GM21381 (cell line): Measurements from ENCODE around the gene HOXC10.

Experiments used
- ATAC-seq: cut with Tn5 transposase; IDR thresholded peaks from one replicate; pipeline ENCODE4 v1.9.1; 2021; ENCODE audit warnings: mild to moderate bottlenecking, moderate library complexity; ENCODE audit not compliant: unreplicated experiment

The HOXC10 gene

DNA sequence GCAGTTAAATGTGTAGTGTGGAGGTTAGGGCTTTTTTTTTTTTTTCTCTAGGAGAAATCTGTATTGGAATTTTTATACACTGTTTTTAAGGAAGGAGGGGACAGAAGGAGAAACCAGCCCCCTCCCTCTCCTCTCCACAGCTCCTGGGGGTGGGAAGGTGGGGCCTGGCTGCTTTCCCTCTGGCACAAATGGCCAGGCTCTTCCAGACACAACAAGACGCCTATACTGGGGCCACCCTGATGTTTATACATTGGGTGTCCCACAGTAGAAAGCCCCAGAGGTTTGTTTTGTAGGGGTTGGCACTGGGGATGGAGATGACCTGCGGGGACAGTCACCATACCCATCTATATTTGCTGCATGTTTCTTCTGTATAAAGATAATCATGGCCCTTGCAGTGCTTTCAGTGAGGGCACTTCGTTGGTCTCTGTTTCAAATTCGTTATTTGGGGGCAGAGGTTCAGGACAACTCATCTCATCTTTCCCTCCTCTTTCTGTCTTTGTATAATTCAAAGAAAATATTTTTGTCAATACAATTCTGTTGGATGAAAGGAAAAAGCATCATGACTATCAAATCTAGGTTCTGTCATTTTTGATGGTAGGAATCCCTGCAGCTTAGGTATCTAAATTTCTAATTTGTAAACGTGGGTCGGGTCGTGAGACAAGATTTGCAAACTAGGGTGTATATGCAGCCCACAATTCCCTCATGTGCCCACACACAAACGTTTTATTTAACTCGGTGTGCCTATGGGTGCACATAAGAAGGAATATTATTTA is 7.9 kb upstream of the HOXC10 start:
- no peak for ATAC-seq

DNA sequence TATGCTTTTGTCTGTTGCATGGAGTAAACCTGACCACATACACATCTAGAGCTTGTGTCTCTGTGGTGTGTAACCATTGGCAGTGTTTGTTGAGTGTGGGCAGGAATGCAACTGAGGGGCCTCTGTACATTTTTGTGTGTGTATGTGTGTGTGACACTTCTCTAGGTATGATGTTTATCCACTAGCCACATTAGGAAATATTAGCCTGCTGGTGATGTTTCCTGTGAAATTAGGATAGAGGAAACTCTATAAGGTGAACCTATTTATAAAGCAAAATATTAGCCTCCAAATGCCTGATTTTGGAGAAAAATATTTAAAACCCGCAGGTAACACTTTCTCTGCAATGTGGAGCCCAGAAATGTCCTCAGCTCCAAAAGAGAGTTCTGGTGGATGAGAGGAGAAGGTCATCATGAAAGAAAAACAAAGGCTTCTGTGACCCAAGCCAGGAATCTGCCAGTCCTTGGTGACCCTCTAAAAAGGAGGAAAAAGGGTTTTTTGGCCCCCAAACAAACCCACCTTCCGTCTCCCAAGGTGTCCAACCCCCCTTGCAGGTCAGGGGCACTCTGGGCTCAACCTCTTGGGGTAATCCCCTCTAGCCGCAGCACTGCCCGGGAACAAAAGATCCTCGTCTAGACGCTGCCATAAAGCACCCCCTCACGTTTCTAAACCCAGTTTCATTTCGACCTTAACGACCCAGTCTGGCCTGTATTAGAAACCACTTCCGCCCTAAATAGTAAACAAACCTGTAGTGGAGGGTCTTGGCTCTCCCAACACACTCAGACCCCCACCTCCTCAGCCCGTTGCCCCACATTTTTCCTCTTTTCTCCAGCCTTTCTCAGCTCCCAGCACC is 7.1 kb upstream of the HOXC10 start:
- ATAC-seq = no peak

DNA sequence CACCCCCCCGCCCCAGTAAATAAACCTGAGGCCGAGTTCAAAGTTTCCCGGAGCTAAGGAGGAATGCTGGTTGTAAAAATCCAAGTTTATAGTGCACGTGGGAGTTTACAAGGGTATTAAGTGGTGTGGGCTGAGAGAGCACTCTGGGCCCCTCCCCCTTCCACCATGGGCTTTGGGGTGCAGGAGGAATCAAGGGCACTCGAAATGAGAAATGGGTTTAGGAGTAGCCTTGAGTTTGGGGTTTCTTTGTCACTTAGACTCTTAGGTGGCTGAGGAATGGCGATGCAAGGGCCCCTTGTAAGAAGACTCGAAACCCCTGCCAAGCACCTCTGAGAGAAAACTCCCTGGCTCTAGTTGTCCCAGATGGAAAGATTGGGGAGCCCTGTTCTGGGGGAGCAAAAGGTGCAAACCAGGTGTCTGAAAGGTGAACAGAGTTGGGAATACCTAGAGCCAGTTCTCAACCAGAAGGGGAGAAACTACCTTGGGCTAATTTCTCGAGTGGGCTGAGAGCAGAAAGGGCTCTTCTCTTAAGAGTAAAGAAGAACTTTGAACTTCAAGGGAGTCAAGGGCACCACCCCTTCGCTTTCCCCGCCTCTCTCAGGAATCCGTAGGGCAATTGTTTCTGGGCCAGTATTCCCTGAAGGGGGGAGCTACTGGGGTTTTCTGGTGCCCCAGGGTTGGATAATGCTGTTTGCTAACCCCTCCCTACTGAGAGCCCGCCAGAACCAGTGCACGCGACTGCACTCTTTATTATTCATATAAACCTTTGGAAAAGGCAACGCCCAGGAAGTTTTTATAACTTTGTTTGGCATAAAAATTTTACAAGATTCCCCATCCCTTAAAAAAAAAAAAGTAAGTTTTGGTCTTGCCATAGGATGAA is 6.2 kb upstream of the HOXC10 start:
- ATAC-seq = no peak

DNA sequence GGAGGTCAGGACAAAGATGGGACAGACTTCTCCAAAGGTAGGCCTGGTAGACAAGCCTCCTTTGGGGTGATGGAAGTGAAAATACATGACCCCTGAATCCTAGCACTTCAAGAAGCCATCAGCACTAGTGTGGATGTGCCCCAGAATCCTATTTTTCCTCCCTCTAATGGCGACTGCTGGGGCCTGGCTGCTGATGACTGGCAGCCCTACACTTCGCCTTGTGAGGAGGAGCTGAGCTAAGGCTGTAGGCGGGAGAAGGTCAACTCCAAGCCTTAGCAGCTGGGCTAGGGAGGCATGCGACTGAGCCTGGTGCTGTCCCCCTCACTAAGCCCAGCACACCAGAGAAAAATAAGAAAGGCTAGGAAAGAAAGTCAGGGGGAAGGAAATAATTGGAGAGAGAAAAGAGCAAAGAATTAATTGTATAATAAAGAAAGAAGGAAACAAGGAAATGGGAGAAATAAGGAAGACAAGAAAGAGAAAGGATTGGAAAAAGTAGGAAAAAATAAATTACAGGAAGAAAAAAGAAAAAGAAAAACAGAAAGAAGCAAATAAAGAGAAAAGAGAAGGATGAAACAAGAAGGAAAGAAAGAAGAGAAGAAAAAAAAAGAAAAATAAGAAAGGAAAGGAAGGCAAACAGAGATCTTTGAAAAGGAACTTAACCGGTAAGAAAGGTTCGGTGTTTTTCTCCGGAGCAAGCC is 4.7 kb upstream of the HOXC10 start:
- no peak for ATAC-seq

DNA sequence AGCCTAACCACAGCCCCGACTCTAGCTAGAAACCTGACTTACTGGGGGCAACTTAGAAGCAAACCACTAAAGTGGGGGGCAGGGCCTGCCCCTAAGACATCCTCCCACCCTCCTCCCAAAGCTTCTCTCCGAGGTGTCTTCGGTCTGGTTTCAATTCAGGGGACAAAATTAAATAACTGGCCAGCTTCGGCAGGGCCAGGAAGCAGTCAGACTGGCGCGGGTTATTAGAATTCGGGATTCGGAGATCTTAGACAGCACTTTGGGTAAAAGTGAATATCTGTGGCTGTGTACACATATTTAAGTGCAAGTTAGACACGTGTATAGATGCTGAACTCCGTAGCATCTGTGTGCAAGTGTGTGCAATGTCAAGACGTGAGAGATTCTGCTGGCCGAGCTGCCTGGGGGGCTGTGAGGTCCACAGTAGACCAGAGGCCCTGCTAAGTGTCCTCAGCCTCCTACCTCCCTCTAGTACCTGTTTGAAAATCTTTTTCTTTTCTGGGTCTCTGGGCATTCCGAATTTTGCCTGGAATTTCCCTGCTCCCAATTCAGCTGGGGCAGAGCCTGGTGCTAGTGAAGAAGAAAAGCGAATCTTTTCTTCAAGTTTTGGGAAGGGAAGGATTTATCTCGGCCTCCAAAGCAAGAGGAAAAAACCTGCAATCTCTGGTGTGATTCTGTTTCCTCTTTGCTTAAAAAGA is 4.0 kb upstream of the HOXC10 start:
- ATAC-seq = no peak

- no peak for ATAC-seq
These were observed 3.0 kb upstream of the HOXC10 start for GRCh38 chr12:53981634-53982565.

DNA sequence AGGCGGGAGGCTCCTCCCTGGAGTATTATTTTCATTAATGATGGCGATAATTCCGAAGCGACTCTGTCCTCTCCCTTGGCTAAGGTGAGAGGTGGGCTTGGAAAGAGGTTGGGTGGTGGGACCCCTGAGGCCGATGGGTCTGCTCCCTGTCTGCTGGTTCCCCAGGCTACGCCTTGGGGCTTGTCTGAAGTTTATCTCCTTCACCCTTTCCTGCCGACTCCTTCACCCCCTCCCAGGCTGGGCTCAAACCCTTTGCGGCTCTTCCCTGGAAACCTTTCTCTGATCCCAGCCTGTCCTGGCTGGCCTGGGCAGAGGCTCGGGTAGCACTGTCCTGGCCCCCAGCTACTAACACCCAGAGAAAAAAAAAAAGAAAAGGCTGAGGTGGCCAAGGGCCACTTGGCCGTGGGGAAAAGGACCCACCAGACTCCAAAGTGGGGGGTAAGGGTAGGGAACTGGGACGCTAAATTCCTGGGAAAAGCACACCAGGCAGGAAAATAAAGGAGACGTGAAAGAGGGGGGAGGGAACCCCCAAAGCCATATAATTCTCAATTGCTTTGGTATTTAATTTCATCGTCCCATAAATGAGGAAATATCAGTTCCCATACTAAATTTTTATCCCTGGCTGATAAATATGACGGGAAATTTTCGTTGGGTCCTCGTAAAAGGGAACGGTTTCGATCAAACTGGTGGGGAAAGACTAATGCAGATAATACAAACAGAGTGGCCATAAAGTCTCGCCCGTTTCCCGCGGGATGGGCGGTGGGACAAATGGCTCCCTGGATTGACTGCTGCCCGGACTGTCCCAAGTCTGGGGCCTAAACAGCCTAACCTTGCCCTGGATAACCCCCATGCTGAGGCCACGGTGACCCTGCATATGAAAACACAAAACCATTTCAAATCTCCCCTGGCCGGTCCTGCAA is 2.0 kb upstream of the HOXC10 start:
- no peak for ATAC-seq

DNA sequence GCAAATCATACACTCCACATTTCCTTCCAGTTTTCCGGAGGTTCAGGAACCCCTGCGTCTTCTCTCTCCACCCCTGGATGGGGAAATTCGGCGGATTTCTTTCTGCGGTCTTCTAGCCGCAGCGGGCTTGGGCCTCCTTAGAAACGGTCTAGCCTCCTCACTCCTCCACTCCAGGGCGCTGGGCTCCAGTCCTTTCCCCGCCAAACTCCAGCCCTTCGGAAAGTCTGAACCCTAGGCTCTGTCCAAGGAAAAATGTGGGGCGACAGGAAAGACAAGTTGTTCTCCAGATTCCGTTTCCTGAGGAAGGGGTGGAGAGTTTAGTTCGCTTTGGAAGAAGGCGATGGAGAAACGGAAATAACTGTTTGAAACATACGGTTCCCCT is 1.4 kb upstream of the HOXC10 start:
- ATAC-seq = no peak

- no peak for ATAC-seq
These were observed 885 bp upstream of the HOXC10 start for GRCh38 chr12:53983950-53984572.

- no peak for ATAC-seq
These were observed 697 bp downstream of the HOXC10 start for GRCh38 chr12:53985692-53985993.

DNA sequence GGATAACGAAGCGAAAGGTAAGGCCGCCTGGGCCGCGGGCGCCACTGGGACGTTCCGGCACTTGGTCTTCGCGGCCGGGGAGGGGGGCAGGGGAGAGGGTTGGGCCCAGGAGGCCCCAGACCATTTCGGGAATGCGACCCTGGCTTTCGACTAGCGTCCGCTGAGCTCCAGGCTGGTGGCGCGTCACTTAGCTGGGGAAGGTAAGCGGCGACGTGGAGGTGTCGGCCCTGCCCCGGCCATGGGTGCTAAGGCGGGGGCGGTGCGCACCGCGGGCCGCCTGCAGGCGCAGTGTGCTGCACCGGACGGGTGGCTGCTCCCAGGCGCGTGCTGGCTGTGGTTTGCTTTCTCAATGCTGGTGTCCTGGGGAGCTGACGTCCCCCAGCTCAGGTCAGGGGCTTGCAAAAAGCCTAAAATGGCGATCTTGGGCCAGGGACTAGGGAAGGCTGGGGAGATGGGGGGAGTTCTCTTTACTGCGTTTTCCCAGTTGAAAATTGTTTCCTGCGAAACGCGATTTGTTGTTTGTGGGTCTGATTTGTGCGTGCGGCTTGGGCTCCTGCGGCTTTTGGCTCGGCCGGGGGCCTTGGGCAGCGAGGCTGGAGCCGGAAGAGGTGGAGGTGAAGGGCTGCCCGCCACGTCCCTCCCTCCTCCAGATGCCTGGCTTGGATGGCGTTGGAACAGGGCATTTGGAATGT is 1.2 kb downstream of the HOXC10 start:
- ATAC-seq = no peak

- no peak for ATAC-seq
These were observed 1.9 kb downstream of the HOXC10 start for GRCh38 chr12:53986686-53987483.

DNA sequence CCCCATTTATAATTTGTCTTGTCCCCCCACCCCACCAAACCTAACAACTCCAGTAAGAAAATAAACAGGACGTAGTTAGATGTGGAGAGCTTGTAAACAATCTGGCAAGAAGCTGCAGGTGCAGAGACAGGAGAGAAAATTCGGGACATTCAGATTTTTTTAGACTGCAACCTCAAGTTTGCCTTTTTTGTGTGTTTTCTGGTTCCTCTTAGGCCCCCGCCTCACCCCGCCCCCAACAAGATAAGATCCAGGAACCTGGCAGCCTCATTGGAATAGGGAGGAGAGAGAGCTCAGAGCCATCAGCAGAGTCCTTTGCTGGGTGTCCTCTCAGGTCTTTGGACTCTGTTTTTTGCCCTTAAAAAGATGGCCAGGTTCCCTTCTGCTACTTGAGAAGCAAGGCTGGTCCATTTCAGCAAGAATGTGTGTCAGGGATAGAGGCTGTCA is 2.9 kb downstream of the HOXC10 start:
- no peak for ATAC-seq

DNA sequence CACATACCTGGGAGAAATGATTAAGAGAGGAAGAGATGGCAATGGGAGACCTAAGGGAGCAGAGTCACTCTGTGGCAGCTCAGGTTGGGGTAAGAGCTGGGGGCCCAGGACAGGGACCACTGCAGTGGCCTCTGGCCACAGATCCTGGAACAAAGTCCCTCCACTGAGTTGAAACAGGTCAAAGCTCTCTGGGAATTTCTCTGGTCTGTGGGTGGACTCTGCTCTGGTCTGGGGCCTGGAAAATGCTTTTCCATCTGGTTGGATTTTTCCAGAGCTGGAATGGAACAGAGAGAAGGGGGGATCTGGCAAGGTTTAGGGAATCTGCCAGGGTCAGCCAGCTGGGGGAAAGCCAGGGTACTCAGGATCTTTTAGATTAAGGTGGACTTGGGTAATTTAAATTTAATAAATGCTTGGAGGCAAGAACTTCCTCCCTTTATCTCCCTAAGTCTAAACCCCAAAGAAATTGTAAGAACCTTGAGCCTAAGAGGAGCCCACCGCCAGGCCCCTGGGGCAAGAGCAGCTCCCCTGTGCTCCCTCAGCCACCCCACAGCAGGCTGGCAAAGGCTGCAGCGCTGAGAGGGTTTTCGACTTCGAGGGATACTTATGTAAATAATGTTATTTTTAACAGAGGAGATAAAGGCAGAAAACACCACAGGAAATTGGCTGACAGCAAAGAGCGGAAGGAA is 3.7 kb downstream of the HOXC10 start:
- no peak for ATAC-seq

DNA sequence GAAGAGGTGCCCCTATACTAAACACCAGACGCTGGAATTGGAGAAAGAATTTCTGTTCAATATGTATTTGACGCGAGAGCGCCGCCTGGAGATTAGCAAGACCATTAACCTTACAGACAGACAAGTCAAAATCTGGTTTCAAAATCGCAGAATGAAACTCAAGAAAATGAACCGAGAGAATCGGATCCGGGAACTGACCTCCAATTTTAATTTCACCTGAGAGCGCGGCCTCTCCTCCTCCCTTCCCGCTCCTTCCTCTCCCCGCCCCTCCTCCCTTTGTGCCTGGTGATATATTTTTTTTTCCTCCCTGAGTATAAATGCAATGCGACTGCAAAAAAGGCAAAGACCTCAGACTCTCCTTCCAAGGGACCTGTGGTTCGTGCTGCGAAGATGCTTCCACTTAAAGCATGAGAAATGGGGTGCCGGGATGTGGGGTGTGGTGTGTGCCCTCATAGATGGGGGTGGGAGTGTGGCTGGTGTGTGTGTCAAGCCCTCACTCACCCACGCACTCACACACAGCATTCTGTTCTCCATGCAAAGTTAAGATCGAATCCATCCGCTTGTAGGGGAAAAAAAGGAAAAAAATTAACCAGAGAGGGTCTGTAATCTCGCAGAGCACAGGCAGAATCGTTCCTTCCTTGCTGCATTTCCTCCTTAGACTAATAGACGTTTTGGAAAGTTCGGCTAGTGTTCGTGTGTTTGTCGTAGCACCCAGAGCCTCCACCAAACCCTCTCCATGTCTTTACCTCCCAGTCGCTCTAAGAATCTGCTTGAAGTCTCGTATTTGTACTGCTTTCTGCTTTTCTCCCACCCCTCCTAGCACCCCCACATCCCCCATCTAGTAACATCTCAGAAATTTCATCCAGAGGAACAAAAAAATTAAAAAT is 4.5 kb downstream of the HOXC10 start:
- no peak for ATAC-seq
